Lung (tissue), 12 donors: ENCODE results near the gene ICAM4. TPM values are rescaled to one million over a fixed set of nuclear protein-coding genes. Genes with fewer than 3 reads are reported as not detected.

ENCODE experiments used
- ATAC-seq: fragments of 200-7000 bp; cut with Tn5 transposase; one replicate; pipeline ENCODE4 v1.9.1; 2020; ENCODE audit warnings: moderate number of reproducible peaks; ENCODE audit not compliant: insufficient read depth, low FRiP score
- DNase-seq, 3 donors: peaks; one replicate each; pipeline ENCODE4 v3.0.0-alpha.2; 2013 to 2017
- H3K27ac ChIP-seq, 2 donors: one replicate each; pipeline ENCODE4 v1.5.1; 2013; ENCODE audit warnings: mild to moderate bottlenecking in 2 of 2, moderate library complexity in 2 of 2, control low read depth in 1 of 2, inconsistent platforms in 1 of 2, low read depth in 1 of 2, low read length in 1 of 2
- H3K27me3 ChIP-seq, 3 donors: one replicate each; pipeline ENCODE4 v1.5.1; 2013; ENCODE audit warnings: low read length in 2 of 3; ENCODE audit not compliant: control insufficient read depth in 3 of 3, insufficient read depth in 3 of 3
- H3K36me3 ChIP-seq, 4 donors: one replicate each; pipeline ENCODE4 v1.5.1; 2013; ENCODE audit warnings: low read length in 4 of 4, mild to moderate bottlenecking in 1 of 4, moderate library complexity in 1 of 4; ENCODE audit not compliant: control insufficient read depth in 4 of 4, insufficient read depth in 4 of 4
- H3K4me1 ChIP-seq, 5 donors: one replicate each; pipeline ENCODE4 v1.5.1; 2013; ENCODE audit warnings: low read length in 5 of 5, mild to moderate bottlenecking in 2 of 5, moderate library complexity in 1 of 5; ENCODE audit not compliant: control insufficient read depth in 5 of 5, insufficient read depth in 5 of 5
- H3K4me3 ChIP-seq: one replicate; pipeline ENCODE4 v1.5.1; 2013; ENCODE audit warnings: mild to moderate bottlenecking, control low read depth, moderate library complexity
- H3K9ac ChIP-seq, 2 donors: one replicate each; pipeline ENCODE4 v1.5.1; 2013; ENCODE audit warnings: low read length in 2 of 2, control low read depth in 1 of 2; ENCODE audit not compliant: insufficient read depth in 1 of 2
- H3K9me3 ChIP-seq, 4 donors: one replicate each; pipeline ENCODE4 v1.5.1; 2013; ENCODE audit warnings: low read length in 3 of 4, mild to moderate bottlenecking in 1 of 4, moderate library complexity in 1 of 4; ENCODE audit not compliant: control insufficient read depth in 4 of 4, insufficient read depth in 3 of 4
- CTCF ChIP-seq: IDR thresholded peaks from 2 replicates; pipeline ENCODE4 v1.5.1; 2012; ENCODE audit warnings: mild to moderate bottlenecking; ENCODE audit errors: control extremely low read depth, extremely low read depth
- WGBS, 2 donors: extraction: QIAGEN DNeasy Blood & Tissue Kit; methylation state at CpG; one replicate each; pipeline ENCODE4 v1.1.7; 2013; 5-methylcytosine and 5-hydroxymethylcytosine counted together
- polyA plus RNA-seq, 2 donors: library from polyadenylated mRNA; stranded (reverse); fragments of 200-250 nt; gene quantifications; one replicate each; pipeline ENCODE4 v1.2.1, GENCODE V29; 2013
- total RNA-seq, 2 donors: library from RNA; depleted of rRNA in 1 of 2; stranded (reverse); fragments of >200 nt in 1 of 2; gene quantifications; one replicate each; pipeline ENCODE4 v1.2.1, GENCODE V29; 2014 to 2021
- donor health status: control.
- donor health status: control.
- donor health status: Bipolar disorder and iron deficiency.
- donor health status: healthy.
- donor health status: DM: yes; HTN: yes; CAD: no.

ICAM4 gene
- total and polyA plus RNA-seq, 4 donors, result 4.6 to 38.8 (median 8.1) TPM

DNA sequence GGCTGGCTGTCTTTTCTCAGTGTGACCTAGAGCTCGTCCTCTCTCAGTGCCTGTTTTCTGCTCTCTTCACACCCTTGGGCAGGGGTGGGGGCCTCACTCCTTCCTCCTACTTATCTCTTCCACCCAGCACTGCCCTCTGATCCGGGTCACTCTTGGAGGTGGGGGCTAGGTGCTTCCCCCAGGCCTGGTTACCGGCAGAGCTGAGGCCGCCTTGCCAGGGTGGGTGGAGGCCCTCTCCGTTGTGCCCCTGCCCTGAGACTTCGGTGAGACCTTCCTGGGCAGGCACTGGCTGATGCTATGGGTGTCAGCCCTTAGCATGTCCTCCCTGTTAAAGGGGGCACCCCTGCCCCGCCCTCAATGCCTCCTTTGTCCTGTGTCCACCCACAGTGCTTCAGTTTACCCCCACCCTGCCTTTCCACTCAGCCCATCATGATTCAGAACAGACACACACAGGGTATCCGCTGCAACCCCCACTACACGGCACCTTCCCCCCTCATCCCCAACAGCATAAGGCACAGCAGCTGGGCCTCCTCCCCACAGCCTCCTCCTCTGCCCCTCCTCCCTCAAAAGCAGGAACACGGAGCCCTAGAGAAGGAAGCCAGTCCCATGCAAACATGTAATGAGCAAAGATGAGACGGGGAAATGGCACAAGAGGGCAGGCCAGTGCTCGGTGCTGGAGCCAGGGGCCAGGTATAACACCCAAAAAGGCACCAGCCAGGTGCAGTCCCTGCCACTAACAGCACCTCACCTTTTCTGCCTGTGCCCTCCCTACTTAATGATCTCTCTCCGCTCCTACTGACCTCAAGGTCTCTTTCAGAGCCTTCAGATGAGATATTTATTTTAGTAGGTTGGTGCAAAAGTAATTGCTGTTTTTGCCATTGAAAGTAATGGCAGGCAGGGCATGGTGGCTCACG, 13.0 kb downstream of the ICAM4 start:
- ATAC-seq (no peak), DNase-seq (peak in 1 of 3 donors; percentile 6)
- Histone ChIP-seq H3K4me1 (peaks cover 0 to 12% (median 0%) of the 10 kb centered on the region in 5 donors), H3K27ac (no peak overlapping the region), H3K9ac (no peak overlapping the region), H3K36me3 (peaks cover 0 to 2% (median under 1%) of the 10 kb centered on the region in 4 donors), H3K27me3 (peaks cover 0 to 17% (median 6%) of the 10 kb centered on the region in 3 donors), H3K4me3 (no peak overlapping the region), H3K9me3 (no peaks in the 10 kb centered on the region)
- WGBS, 2 donors, result 33 to 43% methylated on average over 14 of the region's 14 CpGs
- TF ChIP-seq CTCF, result no peak

DNA sequence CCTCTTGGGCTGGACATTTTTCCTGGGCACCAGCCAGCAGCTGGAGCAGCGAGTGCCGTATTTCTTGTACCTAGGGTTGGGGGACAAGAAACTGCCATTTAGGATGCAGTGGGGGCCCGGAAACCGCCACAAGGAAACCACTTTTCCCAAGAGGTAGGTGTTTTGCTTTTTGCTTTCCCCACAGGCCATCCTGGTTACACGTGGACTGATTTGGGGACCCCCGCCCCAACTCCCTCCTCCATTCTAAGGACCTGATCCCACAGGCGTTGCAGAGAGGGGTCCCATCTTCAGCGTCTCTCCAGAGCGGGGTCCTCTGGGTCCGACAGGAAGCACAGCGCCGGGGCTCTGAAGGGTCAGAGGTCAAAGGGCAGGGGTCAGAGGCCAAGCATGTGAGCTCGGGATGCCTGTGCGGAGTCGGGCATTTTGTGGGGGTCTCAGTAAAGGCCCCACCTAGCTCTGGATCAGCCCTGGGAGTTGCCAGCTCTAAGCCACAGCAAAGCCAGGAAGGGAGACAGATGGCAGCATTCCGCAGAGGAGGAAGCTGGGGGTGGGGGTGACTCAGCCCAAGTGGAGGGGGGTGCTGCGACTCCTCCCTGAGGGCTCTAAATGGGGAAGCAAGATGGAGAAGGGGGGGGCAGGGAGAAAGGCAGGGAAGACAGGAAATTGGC, 18.5 kb downstream of the ICAM4 start:
- 47 to 67% methylated on average over 17 of the region's 17 CpGs for WGBS, 2 donors
- peak; percentile 57 for ATAC-seq
- peak overlapping the region in 1 of 2 donors; percentile 41 for H3K27ac ChIP-seq

DNA sequence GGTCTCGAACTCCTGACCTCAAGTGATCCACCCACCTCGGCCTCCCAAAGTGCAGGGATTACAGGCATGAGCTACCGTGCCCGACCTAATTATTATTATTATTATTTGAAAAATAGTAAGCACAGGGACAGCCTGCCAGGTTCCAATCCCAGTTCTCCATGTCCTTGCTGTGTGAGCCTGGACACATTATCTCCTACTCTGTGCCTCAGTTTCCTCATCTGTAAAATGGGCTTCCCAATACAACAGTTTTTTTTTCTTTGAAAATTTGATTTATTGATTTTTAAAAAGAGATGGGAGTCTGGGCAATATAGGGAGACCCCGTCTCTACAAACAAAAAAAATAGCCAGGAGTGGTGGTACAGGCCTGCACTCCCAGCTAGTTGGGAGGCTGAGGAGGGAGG, 19.6 kb downstream of the ICAM4 start:
- WGBS, 2 donors, result 88 to 92% methylated on average over 5 of the region's 5 CpGs
- no peak overlapping the region for H3K27ac ChIP-seq
- no peaks in the 10 kb centered on the region for H3K27me3 ChIP-seq
- no peak overlapping the region for H3K4me3 ChIP-seq
- DNase-seq (no peak), ATAC-seq (no peak)
- peaks cover 0 to 17% (median 4%) of the 10 kb centered on the region in 4 donors for H3K36me3 ChIP-seq
- H3K4me1 ChIP-seq, result no peaks in the 10 kb centered on the region
- no peaks in the 10 kb centered on the region for H3K9me3 ChIP-seq
- TF ChIP-seq CTCF, result no peak
- H3K9ac ChIP-seq, result no peak overlapping the region

More for the DNA sequence above, 18.5 kb downstream of the ICAM4 start:
- Histone ChIP-seq H3K9ac (no peak overlapping the region), H3K4me1 (no peaks in the 10 kb centered on the region), H3K4me3 (no peak overlapping the region), H3K9me3 (no peaks in the 10 kb centered on the region), H3K36me3 (peaks cover 0 to 11% (median 4%) of the 10 kb centered on the region in 4 donors), H3K27me3 (no peaks in the 10 kb centered on the region)
- no peak for TF ChIP-seq CTCF
- no peak for DNase-seq
